WI38 (cell line): Measurements from ENCODE around the gene KLHL25.

Experiments
- H3K4me3 ChIP-seq: 2 replicates; pipeline ENCODE4 v1.5.1; 2011; ENCODE audit warnings: low read depth, mild to moderate bottlenecking, control low read depth, low read length
- CTCF ChIP-seq: IDR thresholded peaks from 2 replicates; pipeline ENCODE4 v1.5.1; 2012; ENCODE audit warnings: low read depth, mild to moderate bottlenecking, control low read depth, low read length

Gene KLHL25

GRCh38 chr15:85794598-85795336, at the start of gene KLHL25:
KLHL25 (minus strand) TSS chr15:85794925; CDS start chr15:85769810, 25,115 bp downstream.
- H3K4me3 ChIP-seq, result peak within 1 kb of the TSS; percentile 84
- no peak for TF ChIP-seq CTCF

GRCh38 chr15:85840802-85841152, 46.1 kb upstream of the KLHL25 start:
- peak overlapping the region; percentile 53 for H3K4me3 ChIP-seq
- TF ChIP-seq CTCF, result no peak

- peak overlapping the region; percentile 53 for H3K4me3 ChIP-seq
- TF ChIP-seq CTCF, result peak; percentile 82
These were observed 45.5 kb upstream of the KLHL25 start for GRCh38 chr15:85840079-85840801.

- TF ChIP-seq CTCF, result no peak
- no peak overlapping the region for H3K4me3 ChIP-seq
These were observed 44.9 kb upstream of the KLHL25 start for GRCh38 chr15:85839643-85840042.

GRCh38 chr15:85838655-85839054, 43.9 kb upstream of the KLHL25 start:
- no peak for TF ChIP-seq CTCF
- H3K4me3 ChIP-seq, result no peak overlapping the region

- TF ChIP-seq CTCF, result no peak
- no peak overlapping the region for H3K4me3 ChIP-seq
These were observed 43.2 kb upstream of the KLHL25 start for GRCh38 chr15:85837881-85838280.

- H3K4me3 ChIP-seq, result no peak overlapping the region
- no peak for TF ChIP-seq CTCF
These were observed 42.3 kb upstream of the KLHL25 start for GRCh38 chr15:85837011-85837433.
